ENCODE data around the gene HAPLN1.

- TF ChIP-seq, protein P1, sequence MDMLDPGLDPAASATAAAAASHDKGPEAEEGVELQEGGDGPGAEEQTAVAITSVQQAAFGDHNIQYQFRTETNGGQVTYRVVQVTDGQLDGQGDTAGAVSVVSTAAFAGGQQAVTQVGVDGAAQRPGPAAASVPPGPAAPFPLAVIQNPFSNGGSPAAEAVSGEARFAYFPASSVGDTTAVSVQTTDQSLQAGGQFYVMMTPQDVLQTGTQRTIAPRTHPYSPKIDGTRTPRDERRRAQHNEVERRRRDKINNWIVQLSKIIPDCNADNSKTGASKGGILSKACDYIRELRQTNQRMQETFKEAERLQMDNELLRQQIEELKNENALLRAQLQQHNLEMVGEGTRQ (IDR thresholded peaks at IDR 0.05; ENCODE audit: borderline replicate concordance, low read depth, low read length) = no peak
- TF ChIP-seq MAX (IDR thresholded peaks at IDR 0.05; ENCODE audit: low read depth) (no peak), IRF3 (IDR thresholded peaks at IDR 0.05; ENCODE audit: low read depth, low read length) (no peak), PBX3 (IDR thresholded peaks at IDR 0.05) (no peak), MXI1 (IDR thresholded peaks at IDR 0.05; ENCODE audit: low read depth, low read length) (no peak), NRF1 (IDR thresholded peaks at IDR 0.05; ENCODE audit: low read depth, low read length) (no peak), EP300 (IDR thresholded peaks at IDR 0.05; ENCODE audit: borderline replicate concordance in 1 of 2, low read depth in 1 of 2, low read length in 1 of 2) (no peak), CHD2 (IDR thresholded peaks at IDR 0.05; ENCODE audit: low read length, partially characterized antibody) (no peak), SMC3 (IDR thresholded peaks at IDR 0.05; ENCODE audit: low read depth, low read length) (no peak), RAD21 (IDR thresholded peaks at IDR 0.05; ENCODE audit: low read length) (no peak), GATA2 (CRISPR knock-in tag; IDR thresholded peaks at IDR 0.05) (no peak), SIN3A (IDR thresholded peaks at IDR 0.05; ENCODE audit: borderline replicate concordance, low read depth, low read length) (no peak), TAF1 (IDR thresholded peaks at IDR 0.05; ENCODE audit: borderline replicate concordance, low read depth, low read length) (no peak)
- TF ChIP-seq, protein P2, sequence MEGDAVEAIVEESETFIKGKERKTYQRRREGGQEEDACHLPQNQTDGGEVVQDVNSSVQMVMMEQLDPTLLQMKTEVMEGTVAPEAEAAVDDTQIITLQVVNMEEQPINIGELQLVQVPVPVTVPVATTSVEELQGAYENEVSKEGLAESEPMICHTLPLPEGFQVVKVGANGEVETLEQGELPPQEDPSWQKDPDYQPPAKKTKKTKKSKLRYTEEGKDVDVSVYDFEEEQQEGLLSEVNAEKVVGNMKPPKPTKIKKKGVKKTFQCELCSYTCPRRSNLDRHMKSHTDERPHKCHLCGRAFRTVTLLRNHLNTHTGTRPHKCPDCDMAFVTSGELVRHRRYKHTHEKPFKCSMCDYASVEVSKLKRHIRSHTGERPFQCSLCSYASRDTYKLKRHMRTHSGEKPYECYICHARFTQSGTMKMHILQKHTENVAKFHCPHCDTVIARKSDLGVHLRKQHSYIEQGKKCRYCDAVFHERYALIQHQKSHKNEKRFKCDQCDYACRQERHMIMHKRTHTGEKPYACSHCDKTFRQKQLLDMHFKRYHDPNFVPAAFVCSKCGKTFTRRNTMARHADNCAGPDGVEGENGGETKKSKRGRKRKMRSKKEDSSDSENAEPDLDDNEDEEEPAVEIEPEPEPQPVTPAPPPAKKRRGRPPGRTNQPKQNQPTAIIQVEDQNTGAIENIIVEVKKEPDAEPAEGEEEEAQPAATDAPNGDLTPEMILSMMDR (IDR thresholded peaks at IDR 0.05) = no peak
Measured at GRCh38 chr5:83683836-83684235, 36.8 kb downstream of the HAPLN1 start.

Measured in SK-N-SH (cell line).